ENCODE data around the gene ENOX1. TPM values are rescaled to one million over a fixed set of nuclear protein-coding genes. Genes with fewer than 3 reads are reported as not detected.

Gene ENOX1
- total and polyA plus RNA-seq, 3 donors from 2014 or later, result 11.0 to 14.2 (median 11.5) TPM

DNA sequence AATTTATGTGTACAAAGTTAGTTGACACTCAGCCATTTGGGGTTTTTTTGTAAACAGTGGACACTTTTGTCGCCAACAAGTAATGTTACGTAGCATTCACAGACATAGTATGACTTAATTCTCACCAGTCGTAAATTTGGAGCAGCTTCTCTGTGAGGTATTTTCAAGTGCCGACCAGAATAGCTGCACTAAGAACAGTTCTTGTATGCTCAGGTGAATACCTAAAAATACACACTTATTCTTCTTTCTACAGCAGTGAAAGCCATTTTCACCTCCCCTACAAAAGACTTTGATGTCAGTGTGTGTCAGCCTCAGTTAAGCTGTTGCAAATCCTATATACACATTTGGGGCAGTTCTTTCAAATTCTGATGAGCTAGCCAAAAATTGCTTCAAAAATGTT lies 206.5 kb downstream of the ENOX1 start:
- WGBS, 2 donors, result 93 to 99% methylated on average over 4 of the region's 4 CpGs
- Histone ChIP-seq H3K4me1 (no peaks in the 10 kb centered on the region), H3K9me3 (no peaks in the 10 kb centered on the region), H3K4me3 (no peak overlapping the region), H3K27me3 (no peaks in the 10 kb centered on the region), H3K27ac (no peak overlapping the region), H3K36me3 (ENCODE audit: low read depth, missing control alignments) (no peaks in the 10 kb centered on the region)
- TF ChIP-seq, protein P1, sequence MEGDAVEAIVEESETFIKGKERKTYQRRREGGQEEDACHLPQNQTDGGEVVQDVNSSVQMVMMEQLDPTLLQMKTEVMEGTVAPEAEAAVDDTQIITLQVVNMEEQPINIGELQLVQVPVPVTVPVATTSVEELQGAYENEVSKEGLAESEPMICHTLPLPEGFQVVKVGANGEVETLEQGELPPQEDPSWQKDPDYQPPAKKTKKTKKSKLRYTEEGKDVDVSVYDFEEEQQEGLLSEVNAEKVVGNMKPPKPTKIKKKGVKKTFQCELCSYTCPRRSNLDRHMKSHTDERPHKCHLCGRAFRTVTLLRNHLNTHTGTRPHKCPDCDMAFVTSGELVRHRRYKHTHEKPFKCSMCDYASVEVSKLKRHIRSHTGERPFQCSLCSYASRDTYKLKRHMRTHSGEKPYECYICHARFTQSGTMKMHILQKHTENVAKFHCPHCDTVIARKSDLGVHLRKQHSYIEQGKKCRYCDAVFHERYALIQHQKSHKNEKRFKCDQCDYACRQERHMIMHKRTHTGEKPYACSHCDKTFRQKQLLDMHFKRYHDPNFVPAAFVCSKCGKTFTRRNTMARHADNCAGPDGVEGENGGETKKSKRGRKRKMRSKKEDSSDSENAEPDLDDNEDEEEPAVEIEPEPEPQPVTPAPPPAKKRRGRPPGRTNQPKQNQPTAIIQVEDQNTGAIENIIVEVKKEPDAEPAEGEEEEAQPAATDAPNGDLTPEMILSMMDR (IDR thresholded peaks at IDR 0.05), result no peak
- TF ChIP-seq POLR2A (IDR thresholded peaks at IDR 0.05), result no peak
- intact Hi-C loops (cut with DNase I; ENCODE audit: low total_unique reads), result no loop called here
- DNase-seq, result no peak

DNA sequence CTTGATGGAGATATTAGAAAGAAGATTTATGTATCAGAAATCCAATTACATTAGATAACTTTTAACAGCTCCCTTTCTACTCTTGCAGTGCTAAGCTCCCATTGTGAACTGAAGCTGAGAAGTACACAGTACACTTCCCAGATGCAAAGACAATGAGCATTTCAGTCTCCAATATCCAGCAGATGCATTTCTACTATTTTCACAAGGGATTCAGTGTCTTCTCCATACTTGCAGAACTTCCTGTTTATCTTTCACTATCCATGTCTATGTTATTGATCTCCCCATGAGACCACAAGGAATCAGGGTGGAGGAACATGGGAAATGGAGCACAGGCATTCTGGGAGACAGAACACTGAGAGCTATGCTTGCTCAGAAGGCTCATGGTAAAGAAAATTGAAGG lies 207.5 kb downstream of the ENOX1 start:
- H3K4me3 ChIP-seq, result no peak overlapping the region
- no peaks in the 10 kb centered on the region for H3K4me1 ChIP-seq
- intact Hi-C loops (cut with DNase I; ENCODE audit: low total_unique reads), result no loop called here
- TF ChIP-seq, protein P1 (IDR thresholded peaks at IDR 0.05), result no peak
- no peak for TF ChIP-seq POLR2A (IDR thresholded peaks at IDR 0.05)
- no peaks in the 10 kb centered on the region for H3K36me3 ChIP-seq (ENCODE audit: low read depth, missing control alignments)
- H3K27me3 ChIP-seq, result no peaks in the 10 kb centered on the region
- H3K9me3 ChIP-seq, result no peaks in the 10 kb centered on the region
- DNase-seq, result no peak
- no peak overlapping the region for H3K27ac ChIP-seq

DNA sequence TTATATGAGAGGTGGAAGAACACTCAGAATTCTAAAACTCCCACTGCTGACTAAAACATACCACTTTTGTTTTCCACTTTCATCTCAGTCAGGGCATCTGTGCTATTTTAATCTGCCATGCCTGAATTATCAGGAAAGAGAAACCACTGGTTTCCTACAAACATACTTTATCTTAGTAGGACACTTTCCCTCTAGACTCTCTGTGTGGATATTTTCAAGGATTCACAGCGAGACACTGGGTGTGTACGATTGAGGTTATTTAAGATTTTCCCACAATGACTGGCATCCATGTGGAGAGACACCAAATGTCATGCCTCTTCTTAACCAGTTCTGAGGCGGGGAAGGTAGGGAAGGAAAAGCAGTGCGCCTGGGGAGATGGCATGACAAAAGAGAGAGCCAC lies 212.2 kb downstream of the ENOX1 start:
- H3K9me3 ChIP-seq, result no peaks in the 10 kb centered on the region
- H3K4me3 ChIP-seq, result no peak overlapping the region
- TF ChIP-seq, protein P1 (IDR thresholded peaks at IDR 0.05), result no peak
- TF ChIP-seq POLR2A (IDR thresholded peaks at IDR 0.05), result no peak
- no peaks in the 10 kb centered on the region for H3K27me3 ChIP-seq
- no peaks in the 10 kb centered on the region for H3K4me1 ChIP-seq
- no peak for DNase-seq
- WGBS, 2 donors, result 86 to 88% methylated on average over 4 of the region's 4 CpGs
- no peaks in the 10 kb centered on the region for H3K36me3 ChIP-seq (ENCODE audit: low read depth, missing control alignments)
- intact Hi-C loops (cut with DNase I; ENCODE audit: low total_unique reads), result no loop called here
- no peak overlapping the region for H3K27ac ChIP-seq

DNA sequence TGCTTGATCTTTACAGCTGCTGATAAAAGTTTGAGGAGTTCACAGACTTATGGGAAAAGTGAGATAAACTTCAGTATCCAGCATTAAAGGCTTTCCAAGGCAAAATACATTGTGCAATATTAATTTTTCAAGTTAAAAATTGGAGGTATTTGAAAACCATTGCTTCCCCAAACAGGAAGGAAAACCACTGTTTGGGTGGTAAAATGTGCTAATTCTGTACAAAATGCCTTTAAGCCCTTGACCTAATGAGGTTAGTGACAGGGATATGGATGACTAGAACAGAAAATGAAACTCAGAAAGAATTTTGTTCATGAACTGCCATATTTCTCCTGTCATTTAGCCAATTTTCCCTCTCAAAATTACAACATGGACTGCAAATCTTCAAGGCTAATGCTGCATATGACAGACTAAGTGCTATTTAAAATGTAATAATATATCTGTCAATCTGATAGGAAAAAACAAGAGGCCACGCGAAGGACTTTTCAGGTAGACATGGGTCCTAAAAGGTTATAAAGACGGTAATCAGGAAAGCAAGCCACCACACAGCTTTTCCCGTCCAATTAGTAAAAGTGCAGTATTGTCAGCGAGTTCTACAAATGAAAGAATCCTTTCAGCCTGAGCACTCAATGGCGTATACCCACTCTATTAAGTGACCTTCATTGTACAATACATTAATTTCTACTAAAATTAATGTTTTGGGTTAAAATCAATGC lies 212.8 kb downstream of the ENOX1 start:
- Histone ChIP-seq H3K4me1 (no peaks in the 10 kb centered on the region), H3K27me3 (no peaks in the 10 kb centered on the region), H3K4me3 (no peak overlapping the region), H3K9me3 (no peaks in the 10 kb centered on the region), H3K27ac (no peak overlapping the region), H3K36me3 (ENCODE audit: low read depth, missing control alignments) (no peaks in the 10 kb centered on the region)
- intact Hi-C loops (cut with DNase I; ENCODE audit: low total_unique reads), result no loop called here
- no peak for DNase-seq
- TF ChIP-seq POLR2A (IDR thresholded peaks at IDR 0.05), result no peak
- TF ChIP-seq, protein P1 (IDR thresholded peaks at IDR 0.05), result no peak
- WGBS, 2 donors, result 80 to 86% methylated on average over 6 of the region's 6 CpGs

DNA sequence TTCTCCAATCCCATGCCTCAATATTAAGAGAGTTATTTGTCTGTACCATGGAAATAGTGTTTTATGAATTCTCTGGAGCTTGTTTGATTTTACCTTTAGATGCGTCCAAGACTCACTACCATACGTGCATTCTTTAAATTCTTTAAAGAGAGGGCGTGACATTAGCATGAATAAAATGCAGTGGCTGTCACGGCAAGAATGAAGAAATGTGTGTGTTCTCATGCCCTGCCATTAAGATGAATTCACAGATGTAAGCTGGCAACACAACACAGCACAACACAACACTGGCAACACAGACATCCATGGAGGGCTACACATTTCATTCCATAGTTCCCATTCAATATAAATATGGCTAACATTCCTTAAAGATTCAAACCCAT lies 213.4 kb downstream of the ENOX1 start:
- no peak for DNase-seq
- Histone ChIP-seq H3K4me3 (no peak overlapping the region), H3K36me3 (ENCODE audit: low read depth, missing control alignments) (no peaks in the 10 kb centered on the region), H3K9me3 (no peaks in the 10 kb centered on the region), H3K27me3 (no peaks in the 10 kb centered on the region), H3K4me1 (no peaks in the 10 kb centered on the region), H3K27ac (no peak overlapping the region)
- WGBS, 2 donors, result 82 to 83% methylated on average over 4 of the region's 4 CpGs
- no peak for TF ChIP-seq POLR2A (IDR thresholded peaks at IDR 0.05)
- TF ChIP-seq, protein P1 (IDR thresholded peaks at IDR 0.05), result no peak
- intact Hi-C loops (cut with DNase I; ENCODE audit: low total_unique reads), result no loop called here

Data from testis (tissue), 3 donors.